Occipital lobe (tissue), 3 donors: Measurements from ENCODE around the gene PTS. TPM values are rescaled to one million over a fixed set of nuclear protein-coding genes. Genes with fewer than 3 reads are reported as not detected.
A peak's percentile ranks its signal among the peaks of the same experiment; 100 is the strongest.

Source experiments
- DNase-seq: peaks from one replicate; lab custom pipeline; 2025; lab: John Stamatoyannopoulos, UW
- small RNA-seq: library from RNA; depleted of rRNA; stranded (forward); fragments of <200 nt; gene quantifications from one replicate; pipeline ENCODE3, GENCODE V24; 2014
- total RNA-seq: library from RNA; depleted of rRNA; stranded (reverse); fragments of >200 nt; gene quantifications from one replicate; pipeline ENCODE4 v1.2.3, GENCODE V29; 2014

The PTS gene
- total RNA-seq, 1 donor from 2014 or later, result 28.2 TPM

GRCh38 chr11:112260490-112260889 lies 34.3 kb downstream of the PTS start, which contains the start of gene PLET1:
Gene PLET1, minus strand, starts transcription at chr11:112260860. Its CDS starts 271 bp downstream, at chr11:112260589.
- no peak for DNase-seq

- DNase-seq, result no peak
Observed at GRCh38 chr11:112265659-112266409, 39.6 kb downstream of the PTS start.

GRCh38 chr11:112266410-112266778 lies 40.2 kb downstream of the PTS start:
- DNase-seq, result no peak

- DNase-seq, result no peak
Observed at GRCh38 chr11:112267188-112267591, 41.0 kb downstream of the PTS start.

GRCh38 chr11:112268406-112268805 lies 42.2 kb downstream of the PTS start:
- no peak for DNase-seq

- no peak for DNase-seq
Observed at GRCh38 chr11:112269139-112269538, 42.9 kb downstream of the PTS start.

GRCh38 chr11:112270551-112271180 lies 44.4 kb downstream of the PTS start:
- DNase-seq, result no peak

- DNase-seq, result no peak
Observed at GRCh38 chr11:112271242-112271641, 45.0 kb downstream of the PTS start.

- no peak for DNase-seq
Observed at GRCh38 chr11:112273066-112273465, 46.8 kb downstream of the PTS start.

GRCh38 chr11:112274007-112274783 lies 48.0 kb downstream of the PTS start:
- no peak for DNase-seq

GRCh38 chr11:112277029-112277428 lies 50.8 kb downstream of the PTS start:
- DNase-seq, result no peak

- no peak for DNase-seq
Observed at GRCh38 chr11:112277941-112278340, 51.7 kb downstream of the PTS start.

- no peak for DNase-seq
Observed at GRCh38 chr11:112278803-112279202, 52.6 kb downstream of the PTS start.

GRCh38 chr11:112279901-112280267 lies 53.7 kb downstream of the PTS start:
- DNase-seq, result peak; percentile 26

- DNase-seq, result peak; percentile 65
Observed at GRCh38 chr11:112280268-112281126, 54.3 kb downstream of the PTS start.

- no peak for DNase-seq
Observed at GRCh38 chr11:112281726-112282125, 55.5 kb downstream of the PTS start.

Small RNAs within 50 kb of the gene (small RNA-seq; reads per million reads assigned to genes)
- gene MRPS36P4, result not detected

Other genes with a start within 250 kb of the PTS start
- 46.5 TPM for gene DLAT, start 201.0 kb upstream of the PTS start, total RNA-seq
- gene PIH1D2, start 152.4 kb upstream of the PTS start, total RNA-seq, result 2.0 TPM
- 52.6 TPM for gene NKAPD1, start 152.1 kb upstream of the PTS start, total RNA-seq
- gene TIMM8B, start 139.7 kb upstream of the PTS start, total RNA-seq, result 57.4 TPM
- gene SDHD, start 139.6 kb upstream of the PTS start, total RNA-seq, result 73.6 TPM
- gene IL18, start 62.3 kb upstream of the PTS start, total RNA-seq, result 2.0 TPM
- gene TEX12, start 59.1 kb upstream of the PTS start, total RNA-seq, result not detected
- gene BCO2, start 50.9 kb upstream of the PTS start, total RNA-seq, result 2.8 TPM
- not detected for gene PLET1, start 34.4 kb downstream of the PTS start, total RNA-seq